HCT116 (cell line): ENCODE measurements around the gene TMEM98. TPM values are rescaled to one million over a fixed set of nuclear protein-coding genes. Genes with fewer than 3 reads are reported as not detected.

ENCODE experiments used
- ATAC-seq: fragments of 200-7000 bp; cut with Tn5 transposase; 2 replicates; pipeline ENCODE4 v1.9.1; 2020; ENCODE audit warnings: mild to moderate bottlenecking, moderate library complexity
- BruUV-seq: library from RNA; stranded (reverse); fragments of 400-500 nt; replicated peaks from 2 replicates; lab custom pipeline; 2021; lab: Mats Ljungman, UMichigan
- CTCF ChIA-PET: fragments of 300-600 bp; sonication (Branson Sonifier 250); formaldehyde crosslinking; loops from one replicate; lab custom pipeline; 2021; ENCODE audit warnings: antibody characterized with exemption; lab: Charles Lee
- POLR2A ChIA-PET: fragments of 300-600, 350-600 bp; sonication (Branson Sonifier 250); formaldehyde crosslinking; loops from one replicate; lab custom pipeline; 2021; ENCODE audit warnings: antibody characterized with exemption; lab: Charles Lee
- RAD21 ChIA-PET, 2 experiments: fragments of 300-600 bp; sonication (Branson Sonifier 250); formaldehyde crosslinking; loops; one replicate each; lab custom pipeline; 2023; ENCODE audit warnings: low total read pairs in 2 of 2; ENCODE audit not compliant: uncharacterized antibody in 2 of 2, unreplicated experiment in 2 of 2, low non-redundant PET in 1 of 2; lab: Charles Lee
- DNase-seq: peaks from one replicate; pipeline ENCODE4 v3.0.0-alpha.2; 2010; ENCODE audit warnings: low read depth, low spot score
- H2AFZ ChIP-seq: fragments of 200-600 bp; shearing (Covaris generic), sonication (generic); 2 replicates; pipeline ENCODE4 v1.6.1; 2017; ENCODE audit warnings: low read depth, mixed run types, mixed read lengths, antibody characterized with exemption, low read length; ENCODE audit not compliant: poor library complexity, severe bottlenecking
- H3K27ac ChIP-seq: 2 replicates; pipeline ENCODE4 v1.5.1; 2012; ENCODE audit warnings: low read depth, low read length
- H3K27me3 ChIP-seq: fragments of 200-600 bp; sonication (generic); 2 replicates; pipeline ENCODE4 v1.6.1; 2016; ENCODE audit warnings: mixed run types, low read length, mixed read lengths; ENCODE audit not compliant: insufficient read depth
- H3K36me3 ChIP-seq, 2 experiments: fragments of 200-500 bp in 1 of 2; fragments of 200-600 bp in 1 of 2; sonication (Bioruptor generic) in 1 of 2; sonication (generic) in 1 of 2; 2 replicates each; pipeline versions ENCODE4 v1.5.1 to v1.6.1; 2014 to 2016; ENCODE audit warnings: low read length in 2 of 2, inconsistent platforms in 1 of 2, mixed read lengths in 1 of 2, mixed run types in 1 of 2; ENCODE audit not compliant: insufficient read depth in 2 of 2, control insufficient read depth in 1 of 2
- H3K4me1 ChIP-seq, 2 experiments: fragments of 200-600 bp in 1 of 2; sonication (generic) in 1 of 2; 2 replicates each; pipeline versions ENCODE4 v1.5.1 to v1.6.1; 2012 to 2017; ENCODE audit warnings: low read length in 2 of 2, inconsistent platforms in 1 of 2, mild to moderate bottlenecking in 1 of 2, mixed read lengths in 1 of 2, mixed run types in 1 of 2, moderate library complexity in 1 of 2; ENCODE audit not compliant: insufficient read depth in 2 of 2, control insufficient read depth in 1 of 2
- H3K4me2 ChIP-seq: fragments of 200-600 bp; sonication (generic); 2 replicates; pipeline ENCODE4 v1.6.1; 2017; ENCODE audit warnings: mixed run types, low read length, mixed read lengths
- H3K4me3 ChIP-seq, 2 experiments: fragments of 200-600 bp in 1 of 2; sonication (generic) in 1 of 2; replicated peaks in 1 of 2; 2 replicates each; pipeline ENCODE4 v1.5.1; 2011 to 2016; ENCODE audit warnings: low read length in 2 of 2, control low read depth in 1 of 2, low read depth in 1 of 2, mild to moderate bottlenecking in 1 of 2, mixed read lengths in 1 of 2, mixed run types in 1 of 2
- H3K79me2 ChIP-seq: fragments of 200-600 bp; sonication (generic); 2 replicates; pipeline ENCODE4 v1.6.1; 2017; ENCODE audit warnings: mild to moderate bottlenecking, mixed run types, low read length, moderate library complexity, mixed read lengths; ENCODE audit not compliant: insufficient read depth
- H3K9ac ChIP-seq: fragments of 200-600 bp; sonication (generic); 2 replicates; pipeline ENCODE4 v1.6.1; 2016; ENCODE audit warnings: low read length, mixed read lengths
- H3K9me2 ChIP-seq: fragments of 200-600 bp; sonication (generic), shearing (Covaris generic); 2 replicates; pipeline ENCODE4 v1.6.1; 2017; ENCODE audit warnings: mixed run types, mild to moderate bottlenecking, moderate library complexity; ENCODE audit not compliant: insufficient read depth
- H3K9me3 ChIP-seq, 2 experiments: fragments of 200-500 bp in 1 of 2; fragments of 200-600 bp in 1 of 2; sonication (Bioruptor generic) in 1 of 2; sonication (generic) in 1 of 2; 2 replicates each; pipeline ENCODE4 v1.6.1; 2014 to 2017; ENCODE audit warnings: low read length in 2 of 2, mixed read lengths in 2 of 2, inconsistent platforms in 1 of 2, low read depth in 1 of 2, mild to moderate bottlenecking in 1 of 2, mixed run types in 1 of 2, moderate library complexity in 1 of 2; ENCODE audit not compliant: control insufficient read depth in 1 of 2, insufficient read depth in 1 of 2
- H4K20me1 ChIP-seq: fragments of 200-600 bp; sonication (generic), shearing (Covaris generic); 2 replicates; pipeline ENCODE4 v1.6.1; 2017; ENCODE audit warnings: mixed run types, mild to moderate bottlenecking, moderate library complexity; ENCODE audit not compliant: insufficient read depth
- CBX3 ChIP-seq: IDR thresholded peaks from 2 replicates; pipeline ENCODE4 v1.6.1; 2012; ENCODE audit warnings: low read depth
- CEBPB ChIP-seq: IDR thresholded peaks from 2 replicates; pipeline ENCODE4 v1.6.1; 2012; ENCODE audit warnings: low read depth
- EGR1 ChIP-seq: IDR thresholded peaks from 2 replicates; pipeline ENCODE4 v1.6.1; 2012; ENCODE audit warnings: low read depth
- ELF1 ChIP-seq: IDR thresholded peaks from 2 replicates; pipeline ENCODE4 v1.6.1; 2012; ENCODE audit warnings: low read depth, borderline replicate concordance
- JUND ChIP-seq: IDR thresholded peaks from 2 replicates; pipeline ENCODE4 v1.6.1; 2012
- POLR2A ChIP-seq: IDR thresholded peaks from 2 replicates; pipeline ENCODE4 v1.7.0; 2011; ENCODE audit warnings: borderline replicate concordance; ENCODE audit not compliant: insufficient read depth, insufficient read length; ENCODE audit errors: extremely low read depth
- POLR2AphosphoS5 ChIP-seq: IDR thresholded peaks from 2 replicates; pipeline ENCODE4 v1.6.1; 2011; ENCODE audit warnings: mild to moderate bottlenecking, low read depth, low read length, moderate library complexity
- RAD21 ChIP-seq: IDR thresholded peaks from 2 replicates; pipeline ENCODE4 v1.6.1; 2012; ENCODE audit warnings: low read depth, mild to moderate bottlenecking
- SP1 ChIP-seq: IDR thresholded peaks from 2 replicates; pipeline ENCODE4 v1.6.1; 2012; ENCODE audit warnings: low read depth
- TCF7L2 ChIP-seq: IDR thresholded peaks from 2 replicates; pipeline ENCODE4 v1.7.0; 2011; ENCODE audit warnings: borderline replicate concordance, inconsistent platforms; ENCODE audit not compliant: insufficient read depth, insufficient read length; ENCODE audit errors: extremely low read depth
- YY1 ChIP-seq: IDR thresholded peaks from 2 replicates; pipeline ENCODE4 v1.6.1; 2011; ENCODE audit warnings: low read length, low read depth, moderate library complexity, mild to moderate bottlenecking; ENCODE audit not compliant: insufficient replicate concordance; ENCODE audit errors: extremely low read depth
- ZNF274 ChIP-seq: fragments of 200-500 bp; sonication (Bioruptor generic); IDR thresholded peaks from 2 replicates; pipeline ENCODE4 v1.6.1; 2014; ENCODE audit warnings: mild to moderate bottlenecking, low read depth, low read length, inconsistent platforms
- intact Hi-C: fragments of 100-400 bp; cut with micrococcal nuclease; formaldehyde crosslinking; loops from 2 replicates; pipeline ENCODE4 v1.10.0; 2022
- total RNA-seq: library from RNA; stranded (reverse); gene quantifications from one replicate; pipeline ENCODE4 v1.2.1, GENCODE V29; 2021; ENCODE audit not compliant: unreplicated experiment
- TF ChIP-seq, protein P1 (sequence below): IDR thresholded peaks from 2 replicates; pipeline ENCODE4 v1.6.1; 2011; ENCODE audit warnings: mild to moderate bottlenecking, low read length, moderate library complexity; ENCODE audit not compliant: insufficient replicate concordance; ENCODE audit errors: extremely low read depth
- TF ChIP-seq, protein P2 (sequence below): IDR thresholded peaks from 2 replicates; pipeline ENCODE4 v1.6.1; 2012
- TF ChIP-seq, protein P3 (sequence below), 3 experiments: fragments of 200-600 bp in 1 of 3; sonication (generic) in 1 of 3; IDR thresholded peaks in 2 of 3; conservative IDR thresholded peaks in 1 of 3; 2 replicates each; pipeline ENCODE4 v1.5.1; 2012 to 2017; ENCODE audit warnings: low read depth in 2 of 3, low read length in 2 of 3, antibody characterized with exemption in 1 of 3, borderline replicate concordance in 1 of 3, control low read depth in 1 of 3, mild to moderate bottlenecking in 1 of 3, mixed read lengths in 1 of 3, mixed run types in 1 of 3, moderate library complexity in 1 of 3; ENCODE audit not compliant: insufficient read depth in 1 of 3
- TF ChIP-seq, protein P4 (sequence below): IDR thresholded peaks from 2 replicates; pipeline ENCODE4 v1.6.1; 2012

TMEM98 gene
- total RNA-seq, 1 experiment from 2014 or later, result 29.3 TPM

DNA sequence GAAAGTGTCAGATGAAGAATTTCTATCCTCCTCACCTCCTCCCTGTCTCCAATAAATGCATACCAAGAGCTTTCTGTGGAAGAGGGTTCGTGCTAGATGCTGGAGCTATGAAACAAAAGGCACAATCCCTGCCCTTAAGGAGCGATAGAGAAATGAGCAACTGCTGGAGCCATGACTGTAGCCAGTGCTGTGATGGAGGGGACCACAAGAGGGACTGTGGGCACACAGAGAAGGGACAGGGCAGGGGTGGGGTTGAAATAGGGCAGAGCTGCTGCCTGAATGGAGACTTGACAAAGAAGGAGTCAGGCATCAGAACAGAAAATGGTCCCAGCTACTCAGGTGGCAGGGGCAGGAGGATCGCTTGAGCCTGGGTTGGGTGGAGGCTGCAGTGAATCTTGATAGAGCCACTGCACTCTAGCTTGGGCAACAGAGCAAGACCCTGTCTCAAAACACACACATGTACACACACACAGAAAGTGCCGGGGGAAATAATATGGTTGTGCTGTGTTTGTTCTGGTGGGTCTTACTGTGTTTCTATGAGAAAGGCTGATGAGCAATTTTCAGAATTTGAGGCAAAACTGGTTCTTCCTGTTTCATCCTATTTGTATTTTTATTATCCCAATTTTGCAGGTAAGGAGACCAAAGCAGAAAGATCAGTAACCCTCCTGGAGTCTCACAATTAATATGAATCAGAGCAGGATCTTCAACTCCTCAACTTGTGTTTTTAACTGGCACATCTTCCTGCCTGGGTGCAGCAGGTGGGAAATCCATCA is 16.5 kb downstream of the TMEM98 start (continued):
- TF ChIP-seq CBX3 (no peak), POLR2A (no peak), YY1 (no peak), JUND (no peak), TCF7L2 (no peak), POLR2AphosphoS5 (no peak)
- TF ChIP-seq, protein P1, sequence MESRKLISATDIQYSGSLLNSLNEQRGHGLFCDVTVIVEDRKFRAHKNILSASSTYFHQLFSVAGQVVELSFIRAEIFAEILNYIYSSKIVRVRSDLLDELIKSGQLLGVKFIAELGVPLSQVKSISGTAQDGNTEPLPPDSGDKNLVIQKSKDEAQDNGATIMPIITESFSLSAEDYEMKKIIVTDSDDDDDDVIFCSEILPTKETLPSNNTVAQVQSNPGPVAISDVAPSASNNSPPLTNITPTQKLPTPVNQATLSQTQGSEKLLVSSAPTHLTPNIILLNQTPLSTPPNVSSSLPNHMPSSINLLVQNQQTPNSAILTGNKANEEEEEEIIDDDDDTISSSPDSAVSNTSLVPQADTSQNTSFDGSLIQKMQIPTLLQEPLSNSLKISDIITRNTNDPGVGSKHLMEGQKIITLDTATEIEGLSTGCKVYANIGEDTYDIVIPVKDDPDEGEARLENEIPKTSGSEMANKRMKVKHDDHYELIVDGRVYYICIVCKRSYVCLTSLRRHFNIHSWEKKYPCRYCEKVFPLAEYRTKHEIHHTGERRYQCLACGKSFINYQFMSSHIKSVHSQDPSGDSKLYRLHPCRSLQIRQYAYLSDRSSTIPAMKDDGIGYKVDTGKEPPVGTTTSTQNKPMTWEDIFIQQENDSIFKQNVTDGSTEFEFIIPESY, result no peak
- TF ChIP-seq, protein P2, sequence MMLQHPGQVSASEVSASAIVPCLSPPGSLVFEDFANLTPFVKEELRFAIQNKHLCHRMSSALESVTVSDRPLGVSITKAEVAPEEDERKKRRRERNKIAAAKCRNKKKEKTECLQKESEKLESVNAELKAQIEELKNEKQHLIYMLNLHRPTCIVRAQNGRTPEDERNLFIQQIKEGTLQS, result no peak

DNA sequence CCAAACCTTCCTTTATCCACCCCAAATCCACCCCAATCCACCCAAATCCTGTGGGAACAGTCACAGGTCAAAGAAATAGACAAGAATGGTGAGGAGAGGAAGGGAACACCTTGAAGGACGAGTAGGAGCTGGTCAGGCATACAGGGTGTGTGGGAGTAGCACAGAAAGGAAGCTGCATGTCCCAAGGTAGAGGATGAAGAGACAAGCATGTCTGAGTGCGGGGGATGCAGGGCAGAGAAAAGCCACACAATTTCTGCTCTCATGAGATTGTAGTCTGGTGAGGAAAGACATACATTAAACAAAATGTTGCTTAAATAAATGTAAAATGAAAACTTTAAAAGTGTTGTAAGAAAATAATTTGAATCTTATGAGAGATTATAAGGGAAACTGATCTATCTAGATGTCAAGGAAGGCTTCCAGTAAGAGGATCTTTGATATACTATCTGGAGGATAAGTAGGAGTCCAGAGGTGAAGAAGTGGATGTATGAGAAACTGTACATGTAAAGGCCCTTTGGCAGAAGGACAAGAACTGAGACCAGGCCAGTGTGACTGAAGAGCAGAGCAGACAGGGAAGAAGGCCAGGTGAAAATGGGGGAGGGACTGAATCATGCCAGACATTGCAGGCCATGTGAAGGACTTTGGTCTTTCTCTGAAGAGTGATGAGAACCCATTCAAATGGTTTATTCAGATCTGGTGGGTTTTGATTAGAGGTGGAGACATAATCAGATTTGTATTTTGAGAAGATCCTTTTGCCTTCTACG is 18.6 kb downstream of the TMEM98 start:
- ATAC-seq, result no peak
- POLR2A ChIA-PET, result no interaction called here

More for the DNA sequence above, 18.6 kb downstream of the TMEM98 start:
- H3K9ac ChIP-seq, result no peak overlapping the region
- no TSS peak for BruUV-seq
- H3K4me3 ChIP-seq, result no peak overlapping the region
- intact Hi-C loops, result no loop called here
- no peaks in the 10 kb centered on the region for H4K20me1 ChIP-seq
- no peak overlapping the region for H3K4me2 ChIP-seq
- H3K9me3 ChIP-seq, result no peaks in the 10 kb centered on the region
- no peaks in the 10 kb centered on the region for H3K79me2 ChIP-seq
- TF ChIP-seq, protein P3, sequence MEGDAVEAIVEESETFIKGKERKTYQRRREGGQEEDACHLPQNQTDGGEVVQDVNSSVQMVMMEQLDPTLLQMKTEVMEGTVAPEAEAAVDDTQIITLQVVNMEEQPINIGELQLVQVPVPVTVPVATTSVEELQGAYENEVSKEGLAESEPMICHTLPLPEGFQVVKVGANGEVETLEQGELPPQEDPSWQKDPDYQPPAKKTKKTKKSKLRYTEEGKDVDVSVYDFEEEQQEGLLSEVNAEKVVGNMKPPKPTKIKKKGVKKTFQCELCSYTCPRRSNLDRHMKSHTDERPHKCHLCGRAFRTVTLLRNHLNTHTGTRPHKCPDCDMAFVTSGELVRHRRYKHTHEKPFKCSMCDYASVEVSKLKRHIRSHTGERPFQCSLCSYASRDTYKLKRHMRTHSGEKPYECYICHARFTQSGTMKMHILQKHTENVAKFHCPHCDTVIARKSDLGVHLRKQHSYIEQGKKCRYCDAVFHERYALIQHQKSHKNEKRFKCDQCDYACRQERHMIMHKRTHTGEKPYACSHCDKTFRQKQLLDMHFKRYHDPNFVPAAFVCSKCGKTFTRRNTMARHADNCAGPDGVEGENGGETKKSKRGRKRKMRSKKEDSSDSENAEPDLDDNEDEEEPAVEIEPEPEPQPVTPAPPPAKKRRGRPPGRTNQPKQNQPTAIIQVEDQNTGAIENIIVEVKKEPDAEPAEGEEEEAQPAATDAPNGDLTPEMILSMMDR (IDR thresholded peaks at IDR 0.05 in 2 of 3, conservative IDR thresholded peaks at IDR 0.05 in 1 of 3; ENCODE audit: borderline replicate concordance in 1 of 3, insufficient read depth in 1 of 3, low read depth in 2 of 3, low read length in 2 of 3), result no peak
- TF ChIP-seq ELF1, result no peak
- TF ChIP-seq RAD21, result no peak
- TF ChIP-seq EGR1, result no peak
- no peak for TF ChIP-seq SP1
- TF ChIP-seq ZNF274, result no peak
- no peak for TF ChIP-seq CEBPB
- TF ChIP-seq, protein P4, sequence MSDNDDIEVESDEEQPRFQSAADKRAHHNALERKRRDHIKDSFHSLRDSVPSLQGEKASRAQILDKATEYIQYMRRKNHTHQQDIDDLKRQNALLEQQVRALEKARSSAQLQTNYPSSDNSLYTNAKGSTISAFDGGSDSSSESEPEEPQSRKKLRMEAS, result no peak
- TF ChIP-seq YY1, result no peak
- TF ChIP-seq CBX3, result no peak
- TF ChIP-seq, protein P1, result no peak
- H2AFZ ChIP-seq, result no peak overlapping the region
- ChIA-PET CTCF (interaction anchor here (1.0 to 1.8 kb wide), 2 partner anchors 10 to 52 kb away, joined by 3 to 8 read pairs; no protein-coding TSS in a partner anchor), RAD21 (no interaction called here)
- H3K27ac ChIP-seq, result no peak overlapping the region
- H3K4me1 ChIP-seq, result no peaks in the 10 kb centered on the region; a peak in 1 of 4 replicates
- peaks cover 10% of the 10 kb centered on the region; the same call in 1 of the 2 replicates for H3K27me3 ChIP-seq
- no peaks in the 10 kb centered on the region for H3K9me2 ChIP-seq
- no peaks in the 10 kb centered on the region for H3K36me3 ChIP-seq
- DNase-seq, result no peak
